IMR-90 (cell line): ENCODE results near the gene ASTN2. TPM values are rescaled to one million over a fixed set of nuclear protein-coding genes. Genes with fewer than 3 reads are reported as not detected.

Source experiments
- ATAC-seq: fragments of 200-7000 bp; cut with Tn5 transposase; 2 replicates; pipeline ENCODE4 v1.9.1; 2020; ENCODE audit warnings: low read depth, mild to moderate bottlenecking, moderate library complexity
- BruUV-seq: library from RNA; stranded (reverse); fragments of 400-500 nt; replicated peaks from 2 replicates; lab custom pipeline; 2021; lab: Mats Ljungman, UMichigan
- CTCF ChIA-PET: fragments of 300-600 bp; formaldehyde crosslinking; extraction: SDS; loops from one replicate; lab custom pipeline; 2021; ENCODE audit warnings: antibody characterized with exemption; lab: Yijun Ruan, JAX
- POLR2A ChIA-PET: fragments of 300-600 bp; sonication (Branson Sonifier 250); formaldehyde crosslinking; loops from one replicate; lab custom pipeline; 2022; ENCODE audit warnings: antibody characterized with exemption; ENCODE audit not compliant: unreplicated experiment; lab: Charles Lee
- DNase-seq: peaks from one replicate; pipeline ENCODE4 v3.0.0; 2013
- H2AFZ ChIP-seq: replicated peaks from 2 replicates; pipeline ENCODE3; 2013; ENCODE audit warnings: low read length, mild to moderate bottlenecking; ENCODE audit not compliant: poor library complexity
- H2AK5ac ChIP-seq: 2 replicates; pipeline ENCODE4 v1.6.1; 2013; ENCODE audit warnings: low read depth, low read length, inconsistent platforms
- H2AK9ac ChIP-seq: replicated peaks from 2 replicates; pipeline ENCODE3; 2013; ENCODE audit warnings: mild to moderate bottlenecking, low read depth, low read length, moderate library complexity; ENCODE audit not compliant: poor library complexity
- H2BK120ac ChIP-seq: 2 replicates; pipeline ENCODE4 v1.6.1; 2013; ENCODE audit warnings: low read depth, low read length, inconsistent platforms
- H2BK15ac ChIP-seq: 3 replicates; pipeline ENCODE4 v1.6.1; 2013; ENCODE audit warnings: low read depth, low read length, inconsistent platforms
- H2BK20ac ChIP-seq: 2 replicates; pipeline ENCODE4 v1.6.1; 2013; ENCODE audit warnings: low read depth, mild to moderate bottlenecking, inconsistent platforms, low read length, moderate library complexity
- H2BK5ac ChIP-seq: 2 replicates; pipeline ENCODE4 v1.6.1; 2013; ENCODE audit warnings: mild to moderate bottlenecking, low read depth, low read length, inconsistent platforms; ENCODE audit not compliant: poor library complexity, severe bottlenecking
- H3K14ac ChIP-seq: replicated peaks from 2 replicates; pipeline ENCODE4 v1.6.1; 2013; ENCODE audit warnings: low read depth, low read length, inconsistent platforms
- H3K18ac ChIP-seq: 2 replicates; pipeline ENCODE4 v1.6.1; 2013; ENCODE audit warnings: low read depth, low read length, control low read depth
- H3K23ac ChIP-seq: 2 replicates; pipeline ENCODE4 v1.6.1; 2013; ENCODE audit warnings: low read depth, low read length, inconsistent platforms
- H3K27ac ChIP-seq: 2 replicates; pipeline ENCODE4 v1.5.1; 2013; ENCODE audit warnings: mild to moderate bottlenecking, control low read depth, low read length; ENCODE audit not compliant: insufficient read depth
- H3K27me3 ChIP-seq: 2 replicates; pipeline ENCODE4 v1.6.1; 2013; ENCODE audit warnings: low read length; ENCODE audit not compliant: control insufficient read depth, insufficient read depth
- H3K36me3 ChIP-seq: 2 replicates; pipeline ENCODE4 v1.6.1; 2013; ENCODE audit warnings: low read length, mixed read lengths; ENCODE audit not compliant: control insufficient read depth, insufficient read depth
- H3K4ac ChIP-seq: 2 replicates; pipeline ENCODE4 v1.6.1; 2013; ENCODE audit warnings: low read depth, low read length, inconsistent platforms
- H3K4me1 ChIP-seq: 2 replicates; pipeline ENCODE4 v1.6.1; 2013; ENCODE audit warnings: low read length, mixed read lengths; ENCODE audit not compliant: control insufficient read depth, insufficient read depth
- H3K4me2 ChIP-seq: 2 replicates; pipeline ENCODE4 v1.6.1; 2013; ENCODE audit warnings: low read depth, mild to moderate bottlenecking, control low read depth, low read length, moderate library complexity
- H3K4me3 ChIP-seq: 2 replicates; pipeline ENCODE4 v1.5.1; 2013; ENCODE audit warnings: low read depth, mild to moderate bottlenecking, control low read depth, low read length, moderate library complexity; ENCODE audit not compliant: insufficient read depth
- H3K56ac ChIP-seq: 2 replicates; pipeline ENCODE4 v1.6.1; 2013; ENCODE audit warnings: low read length, inconsistent platforms; ENCODE audit not compliant: insufficient read depth; ENCODE audit errors: extremely low read depth
- H3K79me1 ChIP-seq, 2 experiments: 2 replicates each; pipeline ENCODE4 v1.6.1; 2013; ENCODE audit warnings: low read length in 2 of 2, inconsistent platforms in 1 of 2, low read depth in 1 of 2
- H3K9ac ChIP-seq: 2 replicates; pipeline ENCODE4 v1.6.1; 2013; ENCODE audit warnings: low read depth, low read length, control low read depth
- H3K9me1 ChIP-seq: 2 replicates; pipeline ENCODE4 v1.6.1; 2013; ENCODE audit warnings: low read length, inconsistent platforms; ENCODE audit not compliant: insufficient read depth
- H3K9me3 ChIP-seq: 2 replicates; pipeline ENCODE4 v1.6.1; 2013; ENCODE audit warnings: low read length; ENCODE audit not compliant: control insufficient read depth, insufficient read depth
- H4K20me1 ChIP-seq: 2 replicates; pipeline ENCODE4 v1.6.1; 2013; ENCODE audit warnings: low read length, inconsistent platforms; ENCODE audit not compliant: insufficient read depth
- H4K5ac ChIP-seq: 2 replicates; pipeline ENCODE4 v1.6.1; 2013; ENCODE audit warnings: mild to moderate bottlenecking, low read depth, low read length, control low read depth
- H4K8ac ChIP-seq, 2 experiments: 2 replicates each; pipeline ENCODE4 v1.6.1; 2013; ENCODE audit warnings: low read depth in 2 of 2, low read length in 2 of 2, control low read depth in 1 of 2, inconsistent platforms in 1 of 2
- H4K91ac ChIP-seq: 2 replicates; pipeline ENCODE4 v1.6.1; 2013; ENCODE audit warnings: low read depth, low read length, inconsistent platforms; ENCODE audit not compliant: insufficient read depth
- BHLHE40 ChIP-seq: fragments of 150-350 bp; IDR thresholded peaks from 2 replicates; pipeline ENCODE4 v1.6.1; 2016; ENCODE audit warnings: mild to moderate bottlenecking, low read depth, low read length
- CEBPB ChIP-seq: IDR thresholded peaks from 2 replicates; pipeline ENCODE4 v1.6.1; 2012; ENCODE audit warnings: low read depth, low read length, improper control_type of control experiment
- CTCF ChIP-seq: conservative IDR thresholded peaks from 2 replicates; pipeline ENCODE4 v1.5.1; 2012; ENCODE audit warnings: mild to moderate bottlenecking, low read depth, low read length, improper control_type of control experiment
- FOS ChIP-seq: fragments of 150-350 bp; IDR thresholded peaks from 2 replicates; pipeline ENCODE4 v1.6.1; 2016; ENCODE audit warnings: low read depth, low read length
- MAFK ChIP-seq: IDR thresholded peaks from 2 replicates; pipeline ENCODE4 v1.6.1; 2012; ENCODE audit warnings: low read depth, low read length, improper control_type of control experiment
- MXI1 ChIP-seq: IDR thresholded peaks from 2 replicates; pipeline ENCODE4 v1.6.1; 2012; ENCODE audit warnings: low read depth, mild to moderate bottlenecking, low read length, moderate library complexity, borderline replicate concordance
- NFE2L2 ChIP-seq: fragments of 150-350 bp; IDR thresholded peaks from 2 replicates; pipeline ENCODE4 v1.6.1; 2016; ENCODE audit warnings: low read depth, mild to moderate bottlenecking, low read length
- POLR2A ChIP-seq: IDR thresholded peaks from 2 replicates; pipeline ENCODE4 v1.6.1; 2012; ENCODE audit warnings: mild to moderate bottlenecking, low read depth, low read length
- RAD21 ChIP-seq: IDR thresholded peaks from 2 replicates; pipeline ENCODE4 v1.6.1; 2012; ENCODE audit warnings: low read length, improper control_type of control experiment
- RFX5 ChIP-seq: IDR thresholded peaks from 2 replicates; pipeline ENCODE4 v1.8.0; 2012; ENCODE audit warnings: low read depth, mild to moderate bottlenecking, low read length, moderate library complexity
- dilution Hi-C: fragments of 300-500 bp; cut with HindIII; formaldehyde crosslinking; loops from one replicate; pipeline ENCODE4 v1.14.3; 2018; ENCODE audit warnings: low sequenced_read_pairs; ENCODE audit not compliant: unreplicated experiment
- in situ Hi-C: fragments of 300-500 bp; cut with MboI; formaldehyde crosslinking; loops from 3 replicates; pipeline ENCODE4 v1.14.3; 2019; ENCODE audit warnings: low sequenced_read_pairs, inconsistent platforms, mixed read lengths
- intact Hi-C: fragments of 100-400 bp; cut with micrococcal nuclease; formaldehyde crosslinking; loops from 2 replicates; pipeline ENCODE4 v1.10.0; 2022
- polyA plus RNA-seq, 3 experiments: library from polyadenylated mRNA; depleted of rRNA; stranded (reverse); fragments of >200 nt; gene quantifications; 2 replicates each; pipeline ENCODE4 v1.2.3, GENCODE V29; 2012; ENCODE audit warnings: low replicate concordance in 1 of 3
- total RNA-seq: library from RNA; depleted of rRNA; stranded (reverse); fragments of >200 nt; gene quantifications from 2 replicates; pipeline ENCODE4 v1.2.3, GENCODE V29; 2012
- TF ChIP-seq, protein P1 (sequence below): fragments of 150-350 bp; IDR thresholded peaks from 2 replicates; pipeline ENCODE4 v1.6.1; 2016; ENCODE audit warnings: low read depth, mild to moderate bottlenecking, low read length, moderate library complexity, borderline replicate concordance
- TF ChIP-seq, protein P2 (sequence below): fragments of 150-350 bp; IDR thresholded peaks from 2 replicates; pipeline ENCODE4 v1.6.1; 2017; ENCODE audit warnings: mild to moderate bottlenecking, antibody characterized with exemption, low read length, low read depth

Gene ASTN2
- total and polyA plus RNA-seq, 2 of the 4 experiments (the other 2 are of a cell fraction): 3.8 to 6.8 TPM

DNA sequence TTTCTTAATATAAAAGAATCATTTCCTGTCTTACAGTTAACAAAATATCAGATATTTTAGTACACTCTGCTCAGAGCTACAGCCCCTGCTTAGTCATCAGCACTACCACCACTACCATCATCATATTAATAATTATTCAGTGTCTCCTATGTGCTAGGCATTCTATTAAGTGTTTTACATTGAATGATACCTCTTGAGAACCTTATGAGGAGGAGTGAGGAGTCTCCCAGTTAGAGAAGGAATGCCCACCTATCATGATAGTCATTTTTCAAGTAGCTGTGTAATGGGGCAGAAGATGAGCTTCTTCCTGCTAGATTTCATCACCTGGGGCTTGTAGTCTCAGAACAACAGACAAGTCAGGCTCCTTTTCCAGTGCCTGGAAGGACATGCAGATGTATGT, 489.7 kb downstream of the ASTN2 start:
- Histone ChIP-seq H2BK5ac (no peak overlapping the region), H3K9me1 (no peaks in the 10 kb centered on the region), H3K23ac (no peak overlapping the region), H3K9ac (no peak overlapping the region), H3K79me1 (no peaks in the 10 kb centered on the region), H4K91ac (no peak overlapping the region), H2BK15ac (no peak overlapping the region), H3K18ac (no peak overlapping the region), H2AFZ (no peak overlapping the region), H3K4me1 (no peaks in the 10 kb centered on the region), H3K56ac (no peak overlapping the region), H3K14ac (no peak overlapping the region), H3K4ac (no peak overlapping the region), H4K5ac (no peak overlapping the region), H2AK5ac (no peak overlapping the region), H2BK20ac (no peak overlapping the region), H3K4me3 (no peak overlapping the region), H3K4me2 (no peak overlapping the region), H3K9me3 (no peaks in the 10 kb centered on the region), H2AK9ac (no peak overlapping the region), H3K27ac (no peak overlapping the region), H4K20me1 (no peaks in the 10 kb centered on the region), H3K27me3 (peaks cover 2% of the 10 kb centered on the region; the same call in 1 of the 2 replicates), H4K8ac (no peak overlapping the region), H3K36me3 (no peaks in the 10 kb centered on the region), H2BK120ac (no peak overlapping the region)
- TF ChIP-seq, protein P1, sequence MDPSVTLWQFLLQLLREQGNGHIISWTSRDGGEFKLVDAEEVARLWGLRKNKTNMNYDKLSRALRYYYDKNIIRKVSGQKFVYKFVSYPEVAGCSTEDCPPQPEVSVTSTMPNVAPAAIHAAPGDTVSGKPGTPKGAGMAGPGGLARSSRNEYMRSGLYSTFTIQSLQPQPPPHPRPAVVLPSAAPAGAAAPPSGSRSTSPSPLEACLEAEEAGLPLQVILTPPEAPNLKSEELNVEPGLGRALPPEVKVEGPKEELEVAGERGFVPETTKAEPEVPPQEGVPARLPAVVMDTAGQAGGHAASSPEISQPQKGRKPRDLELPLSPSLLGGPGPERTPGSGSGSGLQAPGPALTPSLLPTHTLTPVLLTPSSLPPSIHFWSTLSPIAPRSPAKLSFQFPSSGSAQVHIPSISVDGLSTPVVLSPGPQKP: no peak
- TF ChIP-seq NFE2L2: no peak
- no peak for TF ChIP-seq RFX5
- TF ChIP-seq CTCF: no peak
- no peak for TF ChIP-seq MXI1
- no peak for TF ChIP-seq BHLHE40
- no peak for TF ChIP-seq POLR2A
- no peak for TF ChIP-seq CEBPB
- TF ChIP-seq RAD21: no peak
- no peak for TF ChIP-seq FOS
- no peak for TF ChIP-seq MAFK
- TF ChIP-seq, protein P2, sequence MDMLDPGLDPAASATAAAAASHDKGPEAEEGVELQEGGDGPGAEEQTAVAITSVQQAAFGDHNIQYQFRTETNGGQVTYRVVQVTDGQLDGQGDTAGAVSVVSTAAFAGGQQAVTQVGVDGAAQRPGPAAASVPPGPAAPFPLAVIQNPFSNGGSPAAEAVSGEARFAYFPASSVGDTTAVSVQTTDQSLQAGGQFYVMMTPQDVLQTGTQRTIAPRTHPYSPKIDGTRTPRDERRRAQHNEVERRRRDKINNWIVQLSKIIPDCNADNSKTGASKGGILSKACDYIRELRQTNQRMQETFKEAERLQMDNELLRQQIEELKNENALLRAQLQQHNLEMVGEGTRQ: no peak
- intact Hi-C loops (no loop called here), dilution Hi-C loops (no loop called here), in situ Hi-C loops (no loop called here)
- DNase-seq (no peak), ATAC-seq (no peak)
- no TSS peak for BruUV-seq
- POLR2A ChIA-PET: no interaction called here
- CTCF ChIA-PET: interaction anchor here (0.6 kb wide), 1 partner anchor 31 kb away, joined by 5 read pairs; no protein-coding TSS in a partner anchor
